ENCODE results near the gene SLC39A8. TPM values are rescaled to one million over a fixed set of nuclear protein-coding genes. Genes with fewer than 3 reads are reported as not detected.

The SLC39A8 gene
- total and polyA plus RNA-seq, 4 donors = 14.6 to 50.5 (median 22.6) TPM

DNA sequence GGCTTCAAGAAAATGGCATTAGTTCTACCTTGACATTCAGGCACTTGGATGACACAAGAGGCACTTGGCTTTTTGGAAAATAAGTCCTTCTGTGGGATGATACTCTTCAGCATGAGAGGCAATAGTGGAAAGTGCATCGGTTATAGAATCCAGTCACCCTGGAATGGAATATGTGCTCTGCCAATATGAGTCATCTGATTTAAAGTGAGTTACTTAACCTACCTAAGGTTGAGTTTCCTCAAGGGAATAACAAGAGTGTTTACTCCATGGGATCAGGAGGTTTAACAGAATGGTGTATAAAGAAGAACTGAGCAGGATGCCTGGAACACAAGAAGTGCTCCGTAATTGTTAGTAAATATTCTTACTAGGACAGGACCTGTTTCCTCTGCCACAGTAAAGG is 10.7 kb downstream of the SLC39A8 start:
- Histone ChIP-seq H3K4me1 (ENCODE audit: control insufficient read depth in 4 of 4, insufficient read depth in 4 of 4, low read length in 3 of 4) (no peaks in the 10 kb centered on the region), H3K27me3 (ENCODE audit: control insufficient read depth in 4 of 4, insufficient read depth in 4 of 4, low read length in 3 of 4) (no peaks in the 10 kb centered on the region), H3K9ac (ENCODE audit: low read depth in 1 of 2, low read length in 2 of 2) (no peak overlapping the region), H3K36me3 (ENCODE audit: control insufficient read depth in 4 of 4, insufficient read depth in 3 of 4, low read depth in 1 of 4, low read length in 3 of 4) (no peaks in the 10 kb centered on the region), H3K9me3 (ENCODE audit: control insufficient read depth in 4 of 4, low read length in 3 of 4) (no peaks in the 10 kb centered on the region), H3K27ac (ENCODE audit: low read depth in 1 of 2, low read length in 2 of 2) (no peak overlapping the region), H3K4me3 (ENCODE audit: low read depth in 1 of 3, low read length in 3 of 3) (no peak overlapping the region)
- DNase-seq (ENCODE audit: low spot score) = no peak
- TF ChIP-seq RXRA (IDR thresholded peaks at IDR 0.05) (no peak), FOXA1 (IDR thresholded peaks at IDR 0.05) (no peak), JUND (IDR thresholded peaks at IDR 0.05) (no peak), FOXA2 (IDR thresholded peaks at IDR 0.05) (no peak), GABPA (IDR thresholded peaks at IDR 0.05 in 1 of 2, conservative IDR thresholded peaks at IDR 0.05 in 1 of 2) (no peak), RAD21 (IDR thresholded peaks at IDR 0.05) (no peak), TAF1 (conservative IDR thresholded peaks at IDR 0.05) (no peak), YY1 (IDR thresholded peaks at IDR 0.05) (no peak), HNF4G (IDR thresholded peaks at IDR 0.05) (no peak), NR2F2 (IDR thresholded peaks at IDR 0.05) (no peak), EGR1 (IDR thresholded peaks at IDR 0.05; ENCODE audit: low read depth in 2 of 2) (no peak), HNF4A (conservative IDR thresholded peaks at IDR 0.05) (no peak)
- TF ChIP-seq, protein P1, sequence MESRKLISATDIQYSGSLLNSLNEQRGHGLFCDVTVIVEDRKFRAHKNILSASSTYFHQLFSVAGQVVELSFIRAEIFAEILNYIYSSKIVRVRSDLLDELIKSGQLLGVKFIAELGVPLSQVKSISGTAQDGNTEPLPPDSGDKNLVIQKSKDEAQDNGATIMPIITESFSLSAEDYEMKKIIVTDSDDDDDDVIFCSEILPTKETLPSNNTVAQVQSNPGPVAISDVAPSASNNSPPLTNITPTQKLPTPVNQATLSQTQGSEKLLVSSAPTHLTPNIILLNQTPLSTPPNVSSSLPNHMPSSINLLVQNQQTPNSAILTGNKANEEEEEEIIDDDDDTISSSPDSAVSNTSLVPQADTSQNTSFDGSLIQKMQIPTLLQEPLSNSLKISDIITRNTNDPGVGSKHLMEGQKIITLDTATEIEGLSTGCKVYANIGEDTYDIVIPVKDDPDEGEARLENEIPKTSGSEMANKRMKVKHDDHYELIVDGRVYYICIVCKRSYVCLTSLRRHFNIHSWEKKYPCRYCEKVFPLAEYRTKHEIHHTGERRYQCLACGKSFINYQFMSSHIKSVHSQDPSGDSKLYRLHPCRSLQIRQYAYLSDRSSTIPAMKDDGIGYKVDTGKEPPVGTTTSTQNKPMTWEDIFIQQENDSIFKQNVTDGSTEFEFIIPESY (IDR thresholded peaks at IDR 0.05) = no peak
- TF ChIP-seq, protein P2, sequence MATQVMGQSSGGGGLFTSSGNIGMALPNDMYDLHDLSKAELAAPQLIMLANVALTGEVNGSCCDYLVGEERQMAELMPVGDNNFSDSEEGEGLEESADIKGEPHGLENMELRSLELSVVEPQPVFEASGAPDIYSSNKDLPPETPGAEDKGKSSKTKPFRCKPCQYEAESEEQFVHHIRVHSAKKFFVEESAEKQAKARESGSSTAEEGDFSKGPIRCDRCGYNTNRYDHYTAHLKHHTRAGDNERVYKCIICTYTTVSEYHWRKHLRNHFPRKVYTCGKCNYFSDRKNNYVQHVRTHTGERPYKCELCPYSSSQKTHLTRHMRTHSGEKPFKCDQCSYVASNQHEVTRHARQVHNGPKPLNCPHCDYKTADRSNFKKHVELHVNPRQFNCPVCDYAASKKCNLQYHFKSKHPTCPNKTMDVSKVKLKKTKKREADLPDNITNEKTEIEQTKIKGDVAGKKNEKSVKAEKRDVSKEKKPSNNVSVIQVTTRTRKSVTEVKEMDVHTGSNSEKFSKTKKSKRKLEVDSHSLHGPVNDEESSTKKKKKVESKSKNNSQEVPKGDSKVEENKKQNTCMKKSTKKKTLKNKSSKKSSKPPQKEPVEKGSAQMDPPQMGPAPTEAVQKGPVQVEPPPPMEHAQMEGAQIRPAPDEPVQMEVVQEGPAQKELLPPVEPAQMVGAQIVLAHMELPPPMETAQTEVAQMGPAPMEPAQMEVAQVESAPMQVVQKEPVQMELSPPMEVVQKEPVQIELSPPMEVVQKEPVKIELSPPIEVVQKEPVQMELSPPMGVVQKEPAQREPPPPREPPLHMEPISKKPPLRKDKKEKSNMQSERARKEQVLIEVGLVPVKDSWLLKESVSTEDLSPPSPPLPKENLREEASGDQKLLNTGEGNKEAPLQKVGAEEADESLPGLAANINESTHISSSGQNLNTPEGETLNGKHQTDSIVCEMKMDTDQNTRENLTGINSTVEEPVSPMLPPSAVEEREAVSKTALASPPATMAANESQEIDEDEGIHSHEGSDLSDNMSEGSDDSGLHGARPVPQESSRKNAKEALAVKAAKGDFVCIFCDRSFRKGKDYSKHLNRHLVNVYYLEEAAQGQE (IDR thresholded peaks at IDR 0.05) = no peak
- TF ChIP-seq, protein P3, sequence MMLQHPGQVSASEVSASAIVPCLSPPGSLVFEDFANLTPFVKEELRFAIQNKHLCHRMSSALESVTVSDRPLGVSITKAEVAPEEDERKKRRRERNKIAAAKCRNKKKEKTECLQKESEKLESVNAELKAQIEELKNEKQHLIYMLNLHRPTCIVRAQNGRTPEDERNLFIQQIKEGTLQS (IDR thresholded peaks at IDR 0.05) = no peak
- TF ChIP-seq, protein P4, sequence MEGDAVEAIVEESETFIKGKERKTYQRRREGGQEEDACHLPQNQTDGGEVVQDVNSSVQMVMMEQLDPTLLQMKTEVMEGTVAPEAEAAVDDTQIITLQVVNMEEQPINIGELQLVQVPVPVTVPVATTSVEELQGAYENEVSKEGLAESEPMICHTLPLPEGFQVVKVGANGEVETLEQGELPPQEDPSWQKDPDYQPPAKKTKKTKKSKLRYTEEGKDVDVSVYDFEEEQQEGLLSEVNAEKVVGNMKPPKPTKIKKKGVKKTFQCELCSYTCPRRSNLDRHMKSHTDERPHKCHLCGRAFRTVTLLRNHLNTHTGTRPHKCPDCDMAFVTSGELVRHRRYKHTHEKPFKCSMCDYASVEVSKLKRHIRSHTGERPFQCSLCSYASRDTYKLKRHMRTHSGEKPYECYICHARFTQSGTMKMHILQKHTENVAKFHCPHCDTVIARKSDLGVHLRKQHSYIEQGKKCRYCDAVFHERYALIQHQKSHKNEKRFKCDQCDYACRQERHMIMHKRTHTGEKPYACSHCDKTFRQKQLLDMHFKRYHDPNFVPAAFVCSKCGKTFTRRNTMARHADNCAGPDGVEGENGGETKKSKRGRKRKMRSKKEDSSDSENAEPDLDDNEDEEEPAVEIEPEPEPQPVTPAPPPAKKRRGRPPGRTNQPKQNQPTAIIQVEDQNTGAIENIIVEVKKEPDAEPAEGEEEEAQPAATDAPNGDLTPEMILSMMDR (IDR thresholded peaks at IDR 0.05; ENCODE audit: low read depth, low read length, missing input control) = no peak
- TF ChIP-seq, protein P5, sequence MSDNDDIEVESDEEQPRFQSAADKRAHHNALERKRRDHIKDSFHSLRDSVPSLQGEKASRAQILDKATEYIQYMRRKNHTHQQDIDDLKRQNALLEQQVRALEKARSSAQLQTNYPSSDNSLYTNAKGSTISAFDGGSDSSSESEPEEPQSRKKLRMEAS (IDR thresholded peaks at IDR 0.05) = no peak
- 94% methylated on average over 2 of the region's 2 CpGs for WGBS

DNA sequence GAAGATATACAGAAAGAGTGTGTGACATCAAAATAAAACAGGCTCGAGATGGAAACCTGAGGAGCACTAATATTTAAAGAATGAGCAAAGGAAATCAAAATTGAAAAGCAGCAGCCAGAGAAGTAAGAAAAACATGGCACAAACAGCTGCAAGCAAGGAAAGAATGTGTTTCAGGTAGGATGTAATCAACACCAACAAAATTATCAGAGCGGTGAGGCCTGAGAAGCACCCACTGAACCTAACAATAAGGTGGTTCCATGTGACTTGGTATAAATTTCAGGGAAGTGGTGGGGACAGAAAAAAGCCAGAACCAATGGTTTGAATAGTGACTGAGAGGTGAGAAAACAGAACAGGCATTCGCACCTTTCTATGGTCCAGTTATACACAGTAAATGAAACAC is 11.5 kb downstream of the SLC39A8 start:
- no peaks in the 10 kb centered on the region for H3K36me3 ChIP-seq (ENCODE audit: control insufficient read depth in 4 of 4, insufficient read depth in 3 of 4, low read depth in 1 of 4, low read length in 3 of 4)
- H3K9me3 ChIP-seq (ENCODE audit: control insufficient read depth in 4 of 4, low read length in 3 of 4) = no peaks in the 10 kb centered on the region
- 96% methylated on average over 3 of the region's 3 CpGs for WGBS
- H3K27ac ChIP-seq (ENCODE audit: low read depth in 1 of 2, low read length in 2 of 2) = no peak overlapping the region
- H3K27me3 ChIP-seq (ENCODE audit: control insufficient read depth in 4 of 4, insufficient read depth in 4 of 4, low read length in 3 of 4) = no peaks in the 10 kb centered on the region
- no peak overlapping the region for H3K9ac ChIP-seq (ENCODE audit: low read depth in 1 of 2, low read length in 2 of 2)
- TF ChIP-seq FOXA2 (IDR thresholded peaks at IDR 0.05) (no peak), NR2F2 (IDR thresholded peaks at IDR 0.05) (no peak), HNF4A (conservative IDR thresholded peaks at IDR 0.05) (no peak), RXRA (IDR thresholded peaks at IDR 0.05) (no peak), SP1 (IDR thresholded peaks at IDR 0.05) (no peak), HNF4G (IDR thresholded peaks at IDR 0.05) (no peak), YY1 (IDR thresholded peaks at IDR 0.05) (no peak), FOXA1 (IDR thresholded peaks at IDR 0.05) (no peak), EGR1 (IDR thresholded peaks at IDR 0.05; ENCODE audit: low read depth in 2 of 2) (no peak), JUND (IDR thresholded peaks at IDR 0.05) (no peak)
- TF ChIP-seq, protein P4 (IDR thresholded peaks at IDR 0.05; ENCODE audit: low read depth, low read length, missing input control) = no peak
- TF ChIP-seq, protein P1 (IDR thresholded peaks at IDR 0.05) = no peak
- TF ChIP-seq, protein P5 (IDR thresholded peaks at IDR 0.05) = no peak
- H3K4me1 ChIP-seq (ENCODE audit: control insufficient read depth in 4 of 4, insufficient read depth in 4 of 4, low read length in 3 of 4) = no peaks in the 10 kb centered on the region
- no peak overlapping the region for H3K4me3 ChIP-seq (ENCODE audit: low read depth in 1 of 3, low read length in 3 of 3)
- no peak for DNase-seq (ENCODE audit: low spot score)
